Activated T-cell treated with anti-CD3 and anti-CD28 coated beads, Interleukin-2, amount 50 U/mL, for 4 hours (primary cell): Measurements from ENCODE around the gene ARHGAP22. TPM values are rescaled to one million over a fixed set of nuclear protein-coding genes. Genes with fewer than 3 reads are reported as not detected.

Experiments used
- ATAC-seq, 2 donors: fragments of 200-7000 bp; cut with Tn5 transposase; one replicate each; pipeline ENCODE4 v1.10.0; 2021
- DNase-seq: peaks from one replicate; pipeline ENCODE4 v3.0.0-alpha.2; 2020
- H3K27me3 Mint-ChIP-seq: one replicate; pipeline ENCODE4 v1.8.0; 2021; ENCODE audit warnings: low read depth, mixed read lengths
- H3K36me3 Mint-ChIP-seq: one replicate; pipeline ENCODE4 v1.8.0; 2022; ENCODE audit warnings: mixed read lengths; ENCODE audit not compliant: insufficient read depth
- H3K4me1 Mint-ChIP-seq: one replicate; pipeline ENCODE4 v1.8.0; 2021; ENCODE audit warnings: low read depth, mixed read lengths
- H3K4me3 Mint-ChIP-seq: one replicate; pipeline ENCODE4 v1.8.0; 2021; ENCODE audit warnings: mild to moderate bottlenecking, moderate library complexity, mixed read lengths
- H3K9me3 Mint-ChIP-seq: one replicate; pipeline ENCODE4 v1.8.0; 2021; ENCODE audit warnings: mixed read lengths
- total RNA-seq, 3 donors: library from RNA; stranded (reverse); gene quantifications; one replicate each; pipeline ENCODE4 v1.2.1, GENCODE V29; 2021

Gene ARHGAP22
- total RNA-seq, 3 donors from 2014 or later, result 0.08 to 0.63 (median 0.13) TPM

- Mint-ChIP-seq H3K27me3 (peaks cover 4% of the 10 kb centered on the region), H3K4me3 (no peak overlapping the region), H3K9me3 (peaks cover 12% of the 10 kb centered on the region), H3K4me1 (no peaks in the 10 kb centered on the region), H3K36me3 (no peaks in the 10 kb centered on the region)
- DNase-seq, result no peak
- no peak for ATAC-seq
Observed at GRCh38 chr10:48509974-48510692, 94.7 kb downstream of the ARHGAP22 start.

GRCh38 chr10:48508791-48509772 is 95.8 kb downstream of the ARHGAP22 start:
- Mint-ChIP-seq H3K27me3 (peaks cover 4% of the 10 kb centered on the region), H3K4me3 (no peak overlapping the region), H3K9me3 (peaks cover 7% of the 10 kb centered on the region), H3K4me1 (no peaks in the 10 kb centered on the region), H3K36me3 (no peaks in the 10 kb centered on the region)
- DNase-seq, result no peak
- ATAC-seq, result no peak

- no peak for DNase-seq
- H3K4me3 Mint-ChIP-seq, result no peak overlapping the region
- no peaks in the 10 kb centered on the region for H3K36me3 Mint-ChIP-seq
- H3K9me3 Mint-ChIP-seq, result no peaks in the 10 kb centered on the region
- no peak for ATAC-seq
- peaks cover 4% of the 10 kb centered on the region for H3K27me3 Mint-ChIP-seq
- no peaks in the 10 kb centered on the region for H3K4me1 Mint-ChIP-seq
Observed at GRCh38 chr10:48507933-48508790, 96.7 kb downstream of the ARHGAP22 start.

- no peaks in the 10 kb centered on the region for H3K9me3 Mint-ChIP-seq
- H3K4me1 Mint-ChIP-seq, result no peaks in the 10 kb centered on the region
Observed at GRCh38 chr10:48507494-48507893, 97.4 kb downstream of the ARHGAP22 start.

GRCh38 chr10:48506147-48506917 is 98.5 kb downstream of the ARHGAP22 start:
- H3K36me3 Mint-ChIP-seq, result no peaks in the 10 kb centered on the region
- ATAC-seq (peak in 1 of 2 donors; percentile 28), DNase-seq (no peak)
- H3K4me1 Mint-ChIP-seq, result no peaks in the 10 kb centered on the region
- peaks cover 4% of the 10 kb centered on the region for H3K27me3 Mint-ChIP-seq
- no peaks in the 10 kb centered on the region for H3K9me3 Mint-ChIP-seq
- H3K4me3 Mint-ChIP-seq, result no peak overlapping the region

More at GRCh38 chr10:48507494-48507893, 97.4 kb downstream of the ARHGAP22 start:
- DNase-seq (no peak), ATAC-seq (no peak)
- no peak overlapping the region for H3K4me3 Mint-ChIP-seq
- peaks cover 4% of the 10 kb centered on the region for H3K27me3 Mint-ChIP-seq
- no peaks in the 10 kb centered on the region for H3K36me3 Mint-ChIP-seq

GRCh38 chr10:48505394-48506112 is 99.3 kb downstream of the ARHGAP22 start:
- peaks cover 4% of the 10 kb centered on the region for H3K27me3 Mint-ChIP-seq
- H3K4me3 Mint-ChIP-seq, result no peak overlapping the region
- no peaks in the 10 kb centered on the region for H3K36me3 Mint-ChIP-seq
- H3K4me1 Mint-ChIP-seq, result no peaks in the 10 kb centered on the region
- no peak for DNase-seq
- ATAC-seq, result no peak
- H3K9me3 Mint-ChIP-seq, result no peaks in the 10 kb centered on the region

GRCh38 chr10:48504141-48504885 is 100.6 kb downstream of the ARHGAP22 start:
- Mint-ChIP-seq H3K9me3 (no peaks in the 10 kb centered on the region), H3K27me3 (peaks cover 4% of the 10 kb centered on the region), H3K36me3 (no peaks in the 10 kb centered on the region), H3K4me1 (no peaks in the 10 kb centered on the region), H3K4me3 (no peak overlapping the region)
- ATAC-seq (no peak), DNase-seq (no peak)

GRCh38 chr10:48503293-48503911 is 101.5 kb downstream of the ARHGAP22 start:
- Mint-ChIP-seq H3K4me3 (no peak overlapping the region), H3K9me3 (no peaks in the 10 kb centered on the region), H3K36me3 (no peaks in the 10 kb centered on the region), H3K27me3 (peaks cover 4% of the 10 kb centered on the region), H3K4me1 (no peaks in the 10 kb centered on the region)
- DNase-seq (no peak), ATAC-seq (no peak)

GRCh38 chr10:48502791-48503190 is 102.1 kb downstream of the ARHGAP22 start:
- Mint-ChIP-seq H3K27me3 (peaks cover 4% of the 10 kb centered on the region), H3K4me3 (no peak overlapping the region), H3K9me3 (no peaks in the 10 kb centered on the region), H3K36me3 (no peaks in the 10 kb centered on the region), H3K4me1 (no peaks in the 10 kb centered on the region)
- ATAC-seq, result no peak
- DNase-seq, result no peak

GRCh38 chr10:48501787-48502771 is 102.8 kb downstream of the ARHGAP22 start:
- H3K36me3 Mint-ChIP-seq, result no peaks in the 10 kb centered on the region
- no peak for DNase-seq
- H3K4me3 Mint-ChIP-seq, result no peak overlapping the region
- peaks cover 6% of the 10 kb centered on the region for H3K27me3 Mint-ChIP-seq
- no peak for ATAC-seq
- H3K4me1 Mint-ChIP-seq, result no peaks in the 10 kb centered on the region
- no peaks in the 10 kb centered on the region for H3K9me3 Mint-ChIP-seq

GRCh38 chr10:48501226-48501625 is 103.6 kb downstream of the ARHGAP22 start:
- H3K9me3 Mint-ChIP-seq, result no peaks in the 10 kb centered on the region
- no peaks in the 10 kb centered on the region for H3K4me1 Mint-ChIP-seq
- DNase-seq (no peak), ATAC-seq (no peak)
- H3K27me3 Mint-ChIP-seq, result peaks cover 11% of the 10 kb centered on the region
- H3K4me3 Mint-ChIP-seq, result no peak overlapping the region
- no peaks in the 10 kb centered on the region for H3K36me3 Mint-ChIP-seq
